PC-9 (cell line): ENCODE results near the gene APOL2. TPM values are rescaled to one million over a fixed set of nuclear protein-coding genes. Genes with fewer than 3 reads are reported as not detected.
"Not testable (repeated sequence)": the region's sequence is repeated elsewhere in the genome, so short reads cannot be mapped to it uniquely, and the experiment has no call there.

ENCODE experiments used
- BruUV-seq: library from RNA; stranded (reverse); fragments of 400-500 nt; replicated peaks from 2 replicates; lab custom pipeline; 2021; lab: Mats Ljungman, UMichigan
- CTCF ChIA-PET: fragments of 300-600 bp; sonication (Branson Sonifier 250); formaldehyde crosslinking; loops from one replicate; lab custom pipeline; 2022; ENCODE audit warnings: antibody characterized with exemption; lab: Charles Lee
- POLR2A ChIA-PET: fragments of 300-600 bp; sonication (Branson Sonifier 250); formaldehyde crosslinking; loops from one replicate; lab custom pipeline; 2022; ENCODE audit warnings: antibody characterized with exemption; ENCODE audit not compliant: unreplicated experiment; lab: Charles Lee
- DNase-seq, 2 experiments: peaks; one replicate each; pipeline versions ENCODE4 v3.0.0 to v3.0.0-alpha.2; 2015 to 2022; ENCODE audit warnings: mixed read lengths in 1 of 2
- H2AFZ ChIP-seq: fragments of 200-600 bp; sonication (generic); 2 replicates; pipeline ENCODE4 v1.8.1; 2017; ENCODE audit warnings: antibody characterized with exemption
- H3F3A ChIP-seq: fragments of 200-600 bp; sonication (generic); 2 replicates; pipeline ENCODE4 v1.8.1; 2017; ENCODE audit warnings: antibody characterized with exemption, mild to moderate bottlenecking, low read depth; ENCODE audit not compliant: insufficient read depth
- H3K27ac ChIP-seq: fragments of 200-600 bp; sonication (generic); 2 replicates; pipeline ENCODE4 v1.6.1; 2016; ENCODE audit warnings: mixed run types
- H3K27me3 ChIP-seq: fragments of 200-600 bp; sonication (generic); 2 replicates; pipeline ENCODE4 v1.6.1; 2016; ENCODE audit warnings: low read depth, mixed run types; ENCODE audit not compliant: insufficient read depth
- H3K36me3 ChIP-seq: fragments of 200-600 bp; sonication (generic); 2 replicates; pipeline ENCODE4 v1.6.1; 2016; ENCODE audit warnings: low read depth, mixed run types
- H3K4me1 ChIP-seq: fragments of 200-600 bp; sonication (generic); replicated peaks from 2 replicates; pipeline ENCODE4 v1.6.1; 2016; ENCODE audit warnings: mixed run types; ENCODE audit not compliant: insufficient read depth
- H3K4me2 ChIP-seq: fragments of 200-600 bp; sonication (generic); 2 replicates; pipeline ENCODE4 v1.6.1; 2017; ENCODE audit warnings: mixed run types
- H3K4me3 ChIP-seq: fragments of 200-600 bp; sonication (generic); 2 replicates; pipeline ENCODE4 v1.6.1; 2016; ENCODE audit warnings: mixed run types
- H3K79me2 ChIP-seq: fragments of 200-600 bp; sonication (generic); 2 replicates; pipeline ENCODE4 v1.6.1; 2017; ENCODE audit warnings: low read depth, mixed run types
- H3K9me2 ChIP-seq: fragments of 200-600 bp; sonication (generic); 2 replicates; pipeline ENCODE4 v1.8.1; 2017; ENCODE audit warnings: mild to moderate bottlenecking; ENCODE audit not compliant: insufficient read depth
- H3K9me3 ChIP-seq: fragments of 200-600 bp; sonication (generic); 2 replicates; pipeline ENCODE4 v1.8.1; 2016; ENCODE audit warnings: low read depth; ENCODE audit not compliant: insufficient read depth
- H4K20me1 ChIP-seq: fragments of 200-600 bp; sonication (generic); 2 replicates; pipeline ENCODE4 v1.8.1; 2017; ENCODE audit not compliant: insufficient read depth
- CTCF ChIP-seq: fragments of 200-600 bp; sonication (generic); conservative IDR thresholded peaks from 2 replicates; pipeline ENCODE4 v1.6.1; 2017; ENCODE audit warnings: mixed run types, antibody characterized with exemption, mild to moderate bottlenecking, moderate library complexity
- EZH2 ChIP-seq: fragments of 200-600 bp; sonication (generic); IDR thresholded peaks from 2 replicates; pipeline ENCODE4 v1.8.0; 2017; ENCODE audit warnings: antibody characterized with exemption, low read depth
- intact Hi-C: fragments of 100-400 bp; cut with micrococcal nuclease; formaldehyde crosslinking; loops from one replicate; pipeline ENCODE4 v1.10.0; 2022; ENCODE audit not compliant: unreplicated experiment
- total RNA-seq: library from RNA; stranded (reverse); gene quantifications from 2 replicates; pipeline ENCODE4 v1.2.3, GENCODE V29; 2021

Gene APOL2
- total RNA-seq, 1 experiment from 2014 or later, result 27.4 TPM

GRCh38 chr22:36192542-36192941 is 46.8 kb downstream of the APOL2 start:
- intact Hi-C loops, result no loop called here
- POLR2A ChIA-PET, result no interaction called here
- H3K36me3 ChIP-seq, result no peaks in the 10 kb centered on the region
- no peak overlapping the region for H3K4me3 ChIP-seq
- no peaks in the 10 kb centered on the region for H3K4me1 ChIP-seq
- no peak overlapping the region for H3K4me2 ChIP-seq
- no peaks in the 10 kb centered on the region for H3K9me2 ChIP-seq
- peaks cover 27% of the 10 kb centered on the region; the same call in 1 of the 2 replicates for H3K27me3 ChIP-seq
- no peaks in the 10 kb centered on the region for H3F3A ChIP-seq
- TF ChIP-seq EZH2 (no peak), CTCF (no peak)
- no peaks in the 10 kb centered on the region for H3K9me3 ChIP-seq
- H3K27ac ChIP-seq, result no peak overlapping the region
- no TSS peak for BruUV-seq
- no peak for DNase-seq
- no peaks in the 10 kb centered on the region for H4K20me1 ChIP-seq
- H3K79me2 ChIP-seq, result no peaks in the 10 kb centered on the region
- CTCF ChIA-PET, result interaction anchor here (1.5 kb wide), 1 partner anchor 94 kb away, joined by 4 read pairs; no protein-coding TSS in a partner anchor
- no peak overlapping the region for H2AFZ ChIP-seq

GRCh38 chr22:36191106-36191836 is 48.1 kb downstream of the APOL2 start:
- peaks cover 27% of the 10 kb centered on the region; the same call in 1 of the 2 replicates for H3K27me3 ChIP-seq
- ChIA-PET POLR2A (no interaction called here), CTCF (interaction anchor here (1.5 kb wide), 1 partner anchor 95 kb away, joined by 4 read pairs; no protein-coding TSS in a partner anchor)
- H3K4me2 ChIP-seq, result no peak overlapping the region
- H3F3A ChIP-seq, result no peaks in the 10 kb centered on the region
- intact Hi-C loops, result no loop called here
- no peaks in the 10 kb centered on the region for H3K4me1 ChIP-seq
- BruUV-seq, result no TSS peak
- H3K9me3 ChIP-seq, result no peaks in the 10 kb centered on the region
- H3K27ac ChIP-seq, result no peak overlapping the region
- TF ChIP-seq EZH2 (no peak), CTCF (no peak)
- no peak overlapping the region for H2AFZ ChIP-seq
- DNase-seq, result no peak
- H3K9me2 ChIP-seq, result no peaks in the 10 kb centered on the region
- no peaks in the 10 kb centered on the region for H4K20me1 ChIP-seq
- no peaks in the 10 kb centered on the region for H3K79me2 ChIP-seq
- H3K4me3 ChIP-seq, result no peak overlapping the region
- H3K36me3 ChIP-seq, result no peaks in the 10 kb centered on the region

GRCh38 chr22:36187862-36188261 is 51.5 kb downstream of the APOL2 start:
- POLR2A ChIA-PET, H4K20me1 ChIP-seq, H3K9me2 ChIP-seq, H3K36me3 ChIP-seq, H3K27ac ChIP-seq, H3K4me1 ChIP-seq, CTCF ChIA-PET, H3K4me3 ChIP-seq, H3F3A ChIP-seq, H3K4me2 ChIP-seq, H3K79me2 ChIP-seq, H2AFZ ChIP-seq, BruUV-seq, H3K9me3 ChIP-seq, intact Hi-C loops: not testable (repeated sequence)
- DNase-seq, result peak in 1 of 2 experiments; percentile 17
- H3K27me3 ChIP-seq, result peaks cover 31% of the 10 kb centered on the region; the same call in 1 of the 2 replicates
